LHCN-M2 (cell line): ENCODE measurements around the gene SOST. TPM values are rescaled to one million over a fixed set of nuclear protein-coding genes. Genes with fewer than 3 reads are reported as not detected.
"Not testable (repeated sequence)": the region's sequence is repeated elsewhere in the genome, so short reads cannot be mapped to it uniquely, and the experiment has no call there.

Experiments
- DNase-seq: peaks from one replicate; pipeline ENCODE4 v3.0.0-alpha.2; 2012; ENCODE audit warnings: low read depth
- polyA plus RNA-seq: library from polyadenylated mRNA; unstranded; fragments of >200 nt; gene quantifications from one replicate; pipeline ENCODE4 v1.2.1, GENCODE V29; 2012; ENCODE audit warnings: missing spikeins
- total RNA-seq: library from RNA; depleted of rRNA; stranded (reverse); fragments of >200 nt; gene quantifications from 2 replicates; pipeline ENCODE4 v1.2.3, GENCODE V29; 2014; rRNA removed

Gene SOST
- not detected in 2 replicates for total RNA-seq
- not detected for polyA plus RNA-seq

DNA sequence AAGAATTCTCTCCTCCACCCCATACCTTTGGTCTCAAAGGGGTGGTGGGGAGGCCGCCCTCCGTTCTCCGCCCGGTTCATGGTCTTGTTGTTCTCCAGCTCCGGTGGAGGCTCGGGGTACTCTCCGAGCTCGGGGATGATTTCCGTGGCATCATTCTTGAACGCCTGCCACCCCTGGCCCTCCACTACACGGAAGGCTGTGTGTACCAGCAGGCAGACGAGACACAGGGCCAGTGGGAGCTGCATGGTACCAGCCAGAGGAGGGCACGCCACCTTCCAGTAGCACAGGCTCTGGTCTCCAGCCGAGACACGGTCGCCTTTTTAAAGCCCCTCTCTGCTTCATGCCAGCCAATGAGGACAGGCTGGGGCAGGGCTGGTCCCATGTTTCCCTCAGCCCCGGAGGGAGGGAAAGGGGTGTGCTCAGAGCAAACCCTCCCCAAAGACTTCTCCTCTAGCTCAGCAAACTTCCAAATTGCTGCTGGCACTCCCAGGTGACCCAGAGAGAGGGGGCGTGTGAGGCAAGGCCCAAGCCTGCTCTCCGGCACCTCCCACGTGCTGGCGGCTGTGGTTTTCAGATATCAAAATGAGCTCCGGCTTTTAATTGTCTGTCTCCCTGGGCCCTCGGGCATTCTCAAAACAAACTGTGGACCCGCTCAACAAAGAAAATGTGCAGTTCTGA lies at the start of gene SOST:
Gene SOST, minus strand, starts transcription at position 295 of the 678 bp plus-strand sequence. Its CDS starts 50 bp downstream, at position 245.
- DNase-seq = no peak

DNA sequence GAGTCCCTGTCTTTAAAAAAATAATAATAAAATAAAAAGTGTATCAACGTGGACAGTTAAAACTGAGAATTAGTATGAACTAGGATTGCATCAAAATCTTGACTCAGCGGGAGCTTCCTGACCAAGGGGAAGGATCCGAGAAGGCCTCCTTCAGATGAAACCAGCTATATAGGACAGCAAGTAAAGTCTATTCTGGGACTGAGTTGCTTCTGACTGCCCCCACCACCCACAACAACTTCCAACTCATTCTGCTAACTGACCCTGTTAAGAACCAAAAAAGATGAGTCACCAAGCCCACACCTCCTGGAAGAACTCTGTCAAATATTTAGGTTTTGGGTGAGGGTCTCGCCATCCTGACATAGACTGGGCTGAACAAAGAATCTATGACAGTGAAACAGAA lies 49.5 kb upstream of the SOST start:
- DNase-seq = no peak

DNA sequence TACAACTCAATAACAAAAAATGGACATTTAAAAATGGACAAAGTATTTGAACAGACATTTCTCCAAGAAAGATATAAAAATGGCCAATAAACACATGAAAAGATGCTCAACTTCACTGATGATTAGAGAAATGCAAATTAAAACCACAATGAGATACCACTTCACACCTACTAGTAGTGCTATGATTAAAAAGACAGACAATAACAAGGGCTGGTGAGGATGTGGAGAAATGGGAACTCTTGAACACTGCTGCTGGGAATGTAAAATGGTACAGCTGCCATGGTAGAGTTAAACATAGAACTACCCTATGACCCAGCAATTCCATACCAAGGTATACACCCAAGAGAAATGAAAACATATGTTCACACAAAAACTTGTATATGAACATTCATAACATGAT lies 46.5 kb upstream of the SOST start:
- no peak for DNase-seq

DNA sequence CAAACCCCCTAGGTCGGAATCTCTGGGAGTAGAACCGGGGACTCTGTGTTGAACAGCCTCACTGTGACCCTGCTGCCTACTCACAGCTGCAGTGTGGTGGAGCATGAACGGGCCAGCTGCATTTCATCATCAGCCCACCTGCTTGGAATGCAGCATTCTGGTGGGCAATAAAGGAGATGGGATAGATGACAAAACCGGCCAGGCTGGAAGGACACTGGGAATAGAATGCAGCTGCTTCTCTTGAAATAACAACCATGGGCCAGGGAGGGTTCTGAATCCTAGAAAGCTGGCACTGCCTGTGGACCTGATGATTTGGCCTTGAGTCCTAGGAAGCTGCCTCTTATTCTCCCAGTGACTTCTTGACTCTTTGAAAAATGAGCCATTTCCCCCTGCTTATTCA lies 45.2 kb upstream of the SOST start:
- DNase-seq = peak; percentile 79

DNA sequence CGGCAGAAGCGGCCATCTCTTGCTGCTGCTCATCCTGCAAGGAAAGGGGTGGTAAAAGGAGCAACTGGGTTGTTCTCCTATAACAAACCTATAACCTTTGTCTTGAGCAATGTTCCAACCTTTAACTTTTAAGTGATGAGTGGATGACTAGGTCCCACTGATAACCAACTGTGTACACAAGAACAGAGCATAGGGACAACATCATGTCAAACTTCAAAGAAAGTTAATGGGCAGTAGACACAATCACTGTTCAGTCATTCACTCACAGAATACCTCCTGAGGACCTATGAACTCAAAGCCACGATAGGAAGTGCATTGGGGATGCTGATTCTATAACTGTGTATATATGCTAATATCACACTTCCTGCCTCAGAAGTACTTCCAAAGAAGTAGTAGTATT lies 43.3 kb upstream of the SOST start:
- no peak for DNase-seq

DNA sequence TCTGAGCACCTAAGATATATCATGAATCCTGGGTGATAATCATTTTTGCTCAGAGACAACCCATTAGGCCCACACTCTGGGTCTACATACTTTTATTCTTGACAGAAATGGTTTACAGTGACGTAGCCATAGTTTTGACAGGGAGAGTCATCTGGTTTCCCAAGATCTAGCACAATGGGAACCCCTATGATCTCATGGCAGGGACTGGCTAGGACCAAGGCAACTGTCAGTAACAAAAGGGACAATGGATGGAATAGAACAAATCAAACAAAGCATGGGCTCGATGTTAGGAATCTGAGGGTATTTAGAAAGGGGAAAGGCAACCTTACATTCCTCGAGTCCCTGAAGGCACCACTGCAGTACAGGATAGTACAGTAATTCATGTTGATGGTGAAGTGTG lies 42.1 kb upstream of the SOST start:
- no peak for DNase-seq

DNA sequence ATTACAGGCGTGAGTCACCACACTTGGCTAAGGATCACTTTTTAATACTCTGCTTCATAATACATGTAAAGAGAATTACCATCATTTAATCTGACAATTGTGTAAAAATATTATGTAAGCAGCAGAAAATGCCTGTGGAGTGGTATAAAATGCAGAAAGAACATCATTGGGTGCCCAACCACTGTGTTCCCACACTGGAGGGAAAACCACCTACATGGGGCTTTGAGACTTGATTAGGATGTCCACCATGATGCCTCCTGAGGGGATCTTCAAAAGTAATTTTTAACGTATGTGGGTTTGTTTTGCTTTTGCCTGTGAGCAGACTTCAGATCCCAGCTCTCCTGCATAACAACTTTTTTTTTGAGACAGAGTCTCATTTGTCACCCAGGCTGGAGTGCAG lies 40.5 kb upstream of the SOST start:
- DNase-seq = no peak

DNA sequence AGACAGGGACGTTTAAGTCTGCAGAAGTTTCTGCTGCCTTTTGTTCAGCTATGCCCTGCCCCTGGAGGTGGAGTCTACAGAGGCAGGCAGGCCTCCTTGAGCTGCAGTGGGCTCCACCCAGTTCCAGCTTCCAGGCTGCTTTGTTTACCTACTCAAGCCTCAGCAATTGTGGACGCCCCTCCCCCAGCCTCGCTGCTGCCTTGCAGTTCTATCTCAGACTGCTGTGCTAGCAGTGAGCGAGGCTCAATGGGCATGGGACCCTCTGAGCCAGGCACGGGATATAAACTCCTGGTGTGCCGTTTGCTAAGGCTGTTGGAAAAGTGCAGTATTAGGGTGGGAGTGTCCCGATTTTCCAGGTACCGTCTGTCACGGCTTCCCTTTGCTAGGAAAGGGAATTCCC lies 39.4 kb upstream of the SOST start:
- DNase-seq = not testable (repeated sequence)

DNA sequence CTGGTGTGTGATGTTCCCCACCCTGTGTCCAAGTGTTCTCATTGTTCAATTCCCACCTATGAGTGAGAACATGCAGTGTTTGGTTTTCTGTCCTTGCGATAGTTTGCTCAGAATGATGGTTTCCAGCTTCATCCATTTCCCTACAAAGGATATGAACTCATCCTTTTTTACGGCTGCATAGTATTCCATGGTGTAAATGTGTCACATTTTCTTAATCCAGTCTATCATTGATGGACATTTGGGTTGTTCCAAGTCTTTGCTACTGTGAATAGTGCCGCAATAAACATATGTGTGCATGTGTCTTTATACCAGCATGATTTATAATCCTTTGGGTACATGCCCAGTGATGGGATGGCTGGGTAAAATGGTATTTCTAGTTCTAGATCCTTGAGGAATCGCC lies 34.1 kb upstream of the SOST start:
- DNase-seq = not testable (repeated sequence)

DNA sequence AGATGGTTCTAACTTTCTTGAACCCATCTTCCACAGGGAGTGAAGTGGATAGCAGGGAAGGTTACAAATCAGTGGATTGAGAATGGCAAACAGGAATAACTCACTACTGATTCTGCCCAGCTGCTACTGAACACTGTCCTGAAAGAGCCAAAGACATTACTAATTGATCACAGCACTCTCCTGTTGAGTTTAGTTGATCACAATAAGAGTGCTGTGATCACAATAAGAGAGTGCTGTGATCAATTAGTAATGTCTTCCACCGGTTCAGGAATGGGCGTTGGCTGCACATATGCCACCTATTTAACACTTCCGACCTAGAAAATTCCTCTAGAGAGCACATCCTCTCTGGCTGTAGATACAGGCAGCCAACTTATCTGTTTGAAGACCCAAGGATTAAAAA lies 33.0 kb upstream of the SOST start:
- DNase-seq = peak; percentile 68

DNA sequence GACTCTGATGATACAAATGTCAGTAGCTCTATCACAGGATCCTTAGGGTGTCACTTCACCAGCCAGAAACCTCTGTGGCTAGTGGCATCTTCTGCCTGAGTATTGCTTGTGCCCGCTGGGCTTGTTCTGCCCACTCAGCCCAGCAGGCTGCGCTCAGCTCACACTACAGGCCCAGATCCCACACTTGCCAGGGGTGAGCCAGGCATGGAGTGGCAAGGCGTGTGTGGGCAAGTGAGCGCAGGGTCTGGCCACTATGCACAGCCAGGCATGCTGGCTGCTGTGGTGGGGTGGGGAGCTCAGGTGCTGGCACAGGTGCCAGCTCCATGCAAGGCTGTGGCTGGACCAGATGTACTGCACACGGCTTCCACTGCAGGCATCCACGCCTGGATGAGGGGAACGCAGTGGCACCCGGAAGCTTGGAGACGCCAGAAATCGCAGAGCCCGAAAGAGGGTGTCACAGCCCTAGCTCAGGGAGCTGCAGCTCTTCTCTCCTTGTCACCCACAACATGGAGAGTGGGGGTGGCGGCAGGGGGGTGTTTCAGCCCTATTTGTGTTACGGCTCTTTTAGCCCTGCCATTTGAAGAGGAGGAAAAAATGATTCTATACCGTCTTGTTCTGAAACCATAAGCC lies 31.8 kb upstream of the SOST start:
- DNase-seq = no peak

DNA sequence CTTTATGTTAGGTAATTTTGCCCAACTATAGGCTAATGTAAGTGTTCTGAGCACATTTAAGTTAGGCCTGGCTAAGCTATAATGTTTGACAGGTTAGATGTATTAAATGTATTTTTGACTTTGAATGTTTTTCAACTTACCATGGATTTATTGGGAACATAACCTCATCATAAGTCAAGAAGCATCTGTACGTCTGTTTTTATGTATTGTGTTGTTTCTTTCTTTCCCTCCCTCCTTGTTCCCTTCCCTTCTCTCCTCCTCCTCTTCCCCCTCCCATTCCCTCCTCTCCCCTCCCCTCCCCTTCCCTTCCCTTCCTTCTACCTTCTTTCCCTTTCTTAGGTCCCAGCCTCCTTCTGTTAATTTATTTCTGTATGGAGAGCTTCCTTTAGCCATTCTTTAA lies 30.9 kb upstream of the SOST start:
- DNase-seq = no peak

DNA sequence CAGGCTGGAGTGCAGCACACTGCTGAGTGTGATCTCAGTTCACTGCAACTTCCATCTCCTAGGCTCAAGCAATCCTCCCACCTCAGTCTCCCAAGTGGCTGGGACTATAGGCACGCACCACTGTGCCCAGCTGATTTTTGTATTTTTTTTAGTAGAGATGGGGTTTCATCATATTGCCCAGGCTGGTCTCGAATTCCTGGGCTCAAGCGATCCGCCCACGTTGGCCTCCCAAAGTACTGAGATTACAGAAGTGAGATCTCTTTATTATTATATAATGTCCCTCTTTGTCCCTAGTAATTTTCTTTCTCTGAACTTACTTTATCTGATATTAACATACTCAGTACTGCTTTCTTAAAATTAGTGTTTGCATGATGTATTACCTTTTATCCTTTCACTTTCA lies 29.9 kb upstream of the SOST start:
- no peak for DNase-seq

DNA sequence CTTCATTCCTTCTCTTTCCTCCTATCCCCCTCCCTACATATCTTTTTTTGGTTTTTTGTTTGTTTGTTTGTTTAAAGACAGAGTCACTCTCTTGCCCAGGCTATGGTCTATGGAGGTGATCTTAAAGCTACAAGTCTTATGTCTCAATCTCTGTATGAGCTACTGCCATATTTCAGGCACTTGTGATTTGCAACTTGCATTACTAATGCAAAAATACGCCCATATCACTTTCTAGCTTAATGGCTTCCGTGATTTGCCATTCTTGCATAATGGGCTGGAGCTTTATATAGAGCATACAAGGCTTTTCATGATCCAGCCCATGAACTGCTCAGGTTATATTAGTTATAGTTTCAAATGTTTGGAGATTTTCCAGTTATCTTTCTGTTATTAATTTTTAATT lies 29.1 kb upstream of the SOST start:
- no peak for DNase-seq

DNA sequence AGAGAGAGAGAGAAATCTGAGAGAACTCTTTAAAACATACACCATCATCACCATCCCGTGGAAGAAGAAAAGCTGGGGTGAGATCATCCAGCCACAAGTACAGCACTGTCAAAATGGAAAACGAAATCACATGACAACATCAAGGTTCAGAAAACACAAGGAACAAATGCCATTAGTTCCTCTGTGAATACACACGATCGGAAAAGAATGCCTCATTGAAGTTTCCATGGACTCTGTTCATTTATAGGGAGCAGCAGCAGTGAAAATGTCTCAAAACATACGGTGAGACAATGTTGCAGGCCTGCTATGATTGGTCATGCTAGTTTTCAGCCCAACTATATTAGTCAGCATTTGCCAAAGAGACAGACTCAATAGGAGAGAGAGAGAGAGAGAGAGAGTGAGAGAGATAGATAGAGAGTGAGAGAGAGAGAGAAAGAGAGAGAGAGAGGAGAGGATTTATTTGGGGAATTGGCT lies 26.1 kb upstream of the SOST start:
- peak; percentile 72 for DNase-seq

DNA sequence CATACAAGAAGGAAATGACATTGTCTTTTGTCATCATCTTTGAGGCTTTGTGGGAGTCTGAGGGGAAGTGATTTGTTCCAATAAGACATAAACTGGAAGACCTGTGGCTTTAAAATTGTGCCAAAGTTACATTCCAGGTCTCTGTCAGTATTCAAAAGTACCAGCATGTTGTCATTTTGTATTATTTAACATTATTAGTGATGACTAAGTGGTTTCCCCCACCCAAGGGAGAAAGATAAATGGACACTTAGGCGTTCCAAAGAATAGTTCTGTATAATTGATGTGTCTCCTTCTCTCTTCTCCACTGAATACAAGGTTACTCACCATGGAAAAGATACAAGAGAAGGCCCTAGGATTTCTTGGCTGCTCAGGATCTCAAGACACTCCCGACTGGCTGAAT lies 25.5 kb upstream of the SOST start:
- DNase-seq = peak; percentile 40

DNA sequence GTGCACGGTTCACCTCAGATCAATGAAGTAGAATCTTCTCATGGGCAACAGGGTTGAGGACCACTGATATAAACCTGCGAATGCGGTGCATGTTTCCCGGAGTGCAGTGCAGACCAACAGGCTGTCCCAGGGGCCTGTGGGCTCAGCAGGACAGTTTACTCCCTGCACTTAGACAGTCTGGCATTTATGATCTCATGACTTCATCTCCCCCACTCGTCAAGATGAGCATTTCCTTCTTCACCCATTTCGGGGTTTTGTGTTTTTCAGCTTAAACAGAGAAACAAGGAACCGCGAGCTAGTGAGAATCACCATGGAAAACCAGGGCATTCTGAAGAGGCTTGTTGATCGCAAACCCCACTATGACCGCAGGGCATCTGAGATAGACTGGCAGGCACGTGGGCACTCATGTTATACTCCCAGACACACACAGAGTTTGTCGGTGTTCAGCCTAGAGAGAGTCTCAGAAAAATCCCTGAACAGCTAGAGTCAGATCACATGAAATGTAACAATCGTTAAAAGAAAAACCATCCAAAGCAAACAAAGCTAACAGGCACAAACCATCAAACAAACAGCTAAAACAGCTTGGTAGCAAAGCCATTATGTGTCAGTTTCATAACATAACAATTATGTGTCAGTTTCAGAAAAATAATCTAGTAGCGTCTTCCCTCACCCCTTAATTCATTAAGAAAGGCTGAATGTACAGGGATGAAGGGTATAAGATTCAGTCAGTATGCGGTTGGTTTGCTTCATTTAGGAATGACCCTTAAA lies 24.5 kb upstream of the SOST start:
- no peak for DNase-seq

DNA sequence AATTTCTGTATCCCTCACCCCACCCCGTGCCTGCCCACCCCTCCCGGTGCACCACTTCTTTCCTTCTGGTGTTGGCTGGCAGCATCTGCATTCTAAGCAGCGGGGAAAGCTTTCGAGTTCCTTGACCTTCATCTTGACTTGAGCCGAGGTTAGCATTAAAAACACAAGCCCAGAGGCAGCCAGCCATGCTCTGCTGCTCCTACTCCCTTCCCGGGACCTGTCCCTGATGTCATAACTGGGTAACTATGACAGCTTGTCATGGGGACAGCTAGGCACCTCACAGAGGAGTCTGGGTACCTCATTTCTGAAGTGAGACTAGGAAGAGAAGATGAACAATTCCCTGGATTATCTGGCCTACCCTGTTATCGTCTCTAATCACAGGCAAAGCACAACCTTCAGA lies 21.5 kb upstream of the SOST start, which contains the start of gene CFAP97D1:
Gene CFAP97D1, plus strand, starts transcription at position 301 of the 400 bp plus-strand sequence. Its CDS starts 28 bp downstream, at position 329.
- no peak for DNase-seq

DNA sequence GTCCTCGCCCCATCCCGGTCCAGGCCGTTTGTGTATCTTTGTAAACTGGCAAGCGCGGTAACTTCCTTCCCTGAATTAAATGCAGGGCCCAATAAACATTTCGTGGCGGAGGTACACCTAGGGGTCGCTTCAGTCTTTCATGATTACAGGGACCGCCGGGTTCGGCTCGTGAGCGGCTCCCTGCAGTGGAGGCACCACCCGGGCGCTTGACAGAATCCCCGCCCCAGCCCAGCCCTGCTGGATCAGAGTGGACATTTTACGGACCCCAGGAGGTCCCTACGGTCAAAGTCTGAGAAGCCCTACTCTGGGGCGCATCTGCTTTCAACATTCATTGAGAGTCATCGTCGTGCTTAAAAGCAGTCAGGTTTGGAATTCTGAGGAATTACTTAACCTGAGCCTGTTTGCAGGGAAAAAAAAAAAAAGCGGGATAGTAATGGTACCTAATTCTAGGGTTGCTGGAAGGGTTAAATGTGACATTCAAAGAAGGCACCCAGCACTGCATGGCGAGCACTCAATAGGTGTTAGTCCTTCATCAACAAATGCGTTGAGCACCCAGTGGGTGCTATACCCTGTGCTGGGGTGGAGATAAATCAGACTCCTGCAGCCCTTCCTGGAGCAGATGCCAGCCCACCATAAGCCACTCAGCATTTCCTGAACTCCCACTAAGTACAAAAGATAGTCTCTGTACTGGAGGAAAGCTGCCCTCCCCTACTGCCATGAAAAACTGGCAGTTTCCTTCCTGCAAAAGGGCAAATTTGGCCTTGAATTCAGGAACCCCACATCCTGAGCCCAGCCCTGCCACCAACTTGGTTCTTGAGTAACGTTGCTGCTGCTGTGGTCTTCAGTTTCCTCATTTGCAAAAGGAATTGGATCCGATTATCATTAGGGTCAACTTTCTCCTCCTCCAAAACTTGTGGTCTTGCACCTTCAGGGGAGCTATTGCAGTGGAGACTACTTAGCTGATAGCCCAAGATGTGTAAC lies 20.8 kb upstream of the SOST start:
- no peak for DNase-seq

DNA sequence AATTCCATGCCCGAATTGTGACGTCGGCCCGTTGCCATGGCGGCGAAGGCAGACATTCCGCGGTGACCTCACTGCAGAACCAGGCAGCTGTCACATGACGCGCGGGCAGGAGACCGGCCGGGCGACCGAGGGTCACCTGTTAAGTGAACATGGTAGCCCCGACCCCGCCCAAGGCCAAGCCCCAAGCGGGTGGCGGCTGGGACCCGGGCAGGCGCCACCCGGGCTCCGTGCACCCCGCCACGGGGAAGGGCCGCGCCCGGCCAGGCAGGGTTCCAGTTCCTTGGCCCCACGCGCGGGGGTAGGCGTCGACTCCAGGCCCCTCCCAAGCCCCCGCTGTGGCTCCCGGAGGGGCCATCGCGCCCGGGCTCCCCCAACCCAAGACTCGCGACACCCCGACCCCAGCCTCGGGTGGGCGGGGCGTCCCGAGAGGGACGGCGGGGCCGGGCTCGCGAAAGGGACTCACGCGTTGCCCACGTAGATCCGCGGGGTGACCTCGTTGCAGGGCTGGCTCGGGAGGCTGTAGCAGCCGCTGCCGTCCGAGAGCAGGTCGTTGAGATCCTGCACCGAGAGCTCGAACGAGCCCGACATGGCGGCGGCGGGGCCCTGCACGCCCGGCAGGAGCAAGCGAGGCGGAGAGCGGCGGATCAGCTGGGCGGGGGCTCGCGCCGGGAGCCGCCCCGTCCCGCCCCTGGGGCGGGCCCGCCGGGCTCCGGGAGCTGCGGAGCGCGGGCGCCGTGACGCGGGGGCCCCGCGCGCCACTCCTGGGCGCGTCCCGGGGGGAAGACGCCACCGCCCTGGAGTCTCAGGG lies 19.9 kb upstream of the SOST start, which contains the start of gene DUSP3:
Gene DUSP3, minus strand, starts transcription at position 641 of the 808 bp plus-strand sequence. Its CDS starts 53 bp downstream, at position 588.
- DNase-seq = peak; percentile 90
